H9 (cell line): Measurements from ENCODE around the gene C17orf107. TPM values are rescaled to one million over a fixed set of nuclear protein-coding genes. Genes with fewer than 3 reads are reported as not detected.

Source experiments
- DNase-seq: peaks from one replicate; pipeline ENCODE4 v3.0.0-alpha.2; 2017
- H2AFZ ChIP-seq: one replicate; pipeline ENCODE4 v1.6.1; 2013; ENCODE audit warnings: mild to moderate bottlenecking, low read length, control low read depth, moderate library complexity
- H2AK5ac ChIP-seq: 2 replicates; pipeline ENCODE4 v1.6.1; 2013; ENCODE audit warnings: low read length, control low read depth, mixed read lengths; ENCODE audit not compliant: insufficient read length
- H2BK120ac ChIP-seq: one replicate; pipeline ENCODE4 v1.6.1; 2013; ENCODE audit warnings: low read depth, mild to moderate bottlenecking, low read length, control low read depth, inconsistent platforms; ENCODE audit not compliant: poor library complexity, severe bottlenecking
- H2BK12ac ChIP-seq: 2 replicates; pipeline ENCODE4 v1.6.1; 2013; ENCODE audit warnings: low read length, control low read depth, mixed read lengths, low read depth; ENCODE audit not compliant: insufficient read length
- H2BK15ac ChIP-seq: 2 replicates; pipeline ENCODE4 v1.6.1; 2013; ENCODE audit warnings: low read depth, low read length, control low read depth
- H2BK20ac ChIP-seq: one replicate; pipeline ENCODE4 v1.6.1; 2013; ENCODE audit warnings: low read depth, mild to moderate bottlenecking, low read length, control low read depth, inconsistent platforms; ENCODE audit not compliant: poor library complexity, severe bottlenecking
- H2BK5ac ChIP-seq: 2 replicates; pipeline ENCODE4 v1.6.1; 2013; ENCODE audit warnings: low read length, control low read depth, mixed read lengths; ENCODE audit not compliant: insufficient read length
- H3K14ac ChIP-seq: 2 replicates; pipeline ENCODE4 v1.6.1; 2013; ENCODE audit warnings: low read length, control low read depth; ENCODE audit not compliant: insufficient read depth
- H3K18ac ChIP-seq: 2 replicates; pipeline ENCODE4 v1.6.1; 2013; ENCODE audit warnings: low read depth, mild to moderate bottlenecking, mixed read lengths, low read length, control low read depth; ENCODE audit not compliant: insufficient read length
- H3K23ac ChIP-seq: 2 replicates; pipeline ENCODE4 v1.6.1; 2013; ENCODE audit warnings: low read length, control low read depth, mixed read lengths, low read depth; ENCODE audit not compliant: insufficient read length
- H3K23me2 ChIP-seq: 2 replicates; pipeline ENCODE4 v1.6.1; 2013; ENCODE audit warnings: low read depth, mild to moderate bottlenecking, mixed read lengths, low read length, control low read depth; ENCODE audit not compliant: insufficient read length, poor library complexity, severe bottlenecking
- H3K27ac ChIP-seq: 2 replicates; pipeline ENCODE4 v1.5.1; 2013; ENCODE audit warnings: low read length, control low read depth, mixed read lengths, low read depth; ENCODE audit not compliant: insufficient read length
- H3K27me3 ChIP-seq: 2 replicates; pipeline ENCODE4 v1.6.1; 2013; ENCODE audit warnings: low read length, control low read depth, inconsistent platforms; ENCODE audit not compliant: insufficient read depth
- H3K4ac ChIP-seq: 2 replicates; pipeline ENCODE4 v1.6.1; 2013; ENCODE audit warnings: low read depth, mild to moderate bottlenecking, control low read depth, inconsistent platforms, low read length, moderate library complexity
- H3K4me1 ChIP-seq: 2 replicates; pipeline ENCODE4 v1.6.1; 2013; ENCODE audit warnings: low read length, control low read depth, inconsistent platforms; ENCODE audit not compliant: insufficient read depth
- H3K4me2 ChIP-seq: 2 replicates; pipeline ENCODE4 v1.6.1; 2013; ENCODE audit warnings: low read length, control low read depth, mixed read lengths; ENCODE audit not compliant: insufficient read length, insufficient read depth
- H3K56ac ChIP-seq: 2 replicates; pipeline ENCODE4 v1.6.1; 2013; ENCODE audit warnings: low read depth, mild to moderate bottlenecking, mixed read lengths, low read length, control low read depth; ENCODE audit not compliant: insufficient read length
- H3K79me1 ChIP-seq: 2 replicates; pipeline ENCODE4 v1.6.1; 2013; ENCODE audit warnings: low read depth, mild to moderate bottlenecking, moderate library complexity, low read length, control low read depth, inconsistent platforms; ENCODE audit not compliant: insufficient read depth, poor library complexity, severe bottlenecking
- H3K79me2 ChIP-seq: 2 replicates; pipeline ENCODE4 v1.6.1; 2013; ENCODE audit warnings: low read length, control low read depth, inconsistent platforms; ENCODE audit not compliant: insufficient read depth
- H3K9ac ChIP-seq: 2 replicates; pipeline ENCODE4 v1.6.1; 2013; ENCODE audit warnings: low read length, control low read depth, mixed read lengths; ENCODE audit not compliant: insufficient read length; ENCODE audit errors: extremely low read depth
- H3K9me3 ChIP-seq: one replicate; pipeline ENCODE4 v1.6.1; 2013; ENCODE audit warnings: low read depth, low read length, inconsistent platforms; ENCODE audit not compliant: control insufficient read depth
- H3T11ph ChIP-seq: one replicate; pipeline ENCODE4 v1.6.1; 2013; ENCODE audit warnings: mild to moderate bottlenecking, low read length, control low read depth, inconsistent platforms
- H4K20me1 ChIP-seq: one replicate; pipeline ENCODE4 v1.6.1; 2013; ENCODE audit not compliant: control insufficient read depth, insufficient read length, insufficient read depth
- H4K5ac ChIP-seq: 2 replicates; pipeline ENCODE4 v1.6.1; 2013; ENCODE audit warnings: low read depth, mild to moderate bottlenecking, mixed read lengths, low read length, control low read depth; ENCODE audit not compliant: insufficient read length
- H4K8ac ChIP-seq: replicated peaks from 2 replicates; pipeline ENCODE4 v1.6.1; 2013; ENCODE audit warnings: low read length, control low read depth, mixed read lengths, low read depth; ENCODE audit not compliant: insufficient read length
- H4K91ac ChIP-seq: 2 replicates; pipeline ENCODE4 v1.6.1; 2013; ENCODE audit warnings: low read depth, mild to moderate bottlenecking, moderate library complexity, mixed read lengths, low read length, control low read depth; ENCODE audit not compliant: insufficient read length
- H3K27ac Mint-ChIP-seq, 3 experiments: 2 replicates in 2 of 3; 3 replicates in 1 of 3; pipeline ENCODE4 v1.8.0; 2020 to 2021; ENCODE audit warnings: mixed read lengths in 3 of 3, mild to moderate bottlenecking in 1 of 3, moderate library complexity in 1 of 3
- H3K27me3 Mint-ChIP-seq: 2 replicates; pipeline ENCODE4 v1.8.0; 2021; ENCODE audit warnings: low read depth, mild to moderate bottlenecking, moderate library complexity, mixed read lengths
- H3K36me3 Mint-ChIP-seq, 3 experiments: 2 replicates in 2 of 3; 3 replicates in 1 of 3; pipeline ENCODE4 v1.8.0; 2020 to 2021; ENCODE audit warnings: low read depth in 3 of 3, mixed read lengths in 3 of 3; ENCODE audit not compliant: insufficient read depth in 1 of 3
- H3K4me1 Mint-ChIP-seq, 2 experiments: 2 replicates each; pipeline ENCODE4 v1.8.0; 2020; ENCODE audit warnings: mixed read lengths in 2 of 2
- H3K4me3 Mint-ChIP-seq, 2 experiments: 2 replicates in 1 of 2; 3 replicates in 1 of 2; pipeline ENCODE4 v1.8.0; 2020 to 2021; ENCODE audit warnings: mild to moderate bottlenecking in 2 of 2, mixed read lengths in 2 of 2, moderate library complexity in 1 of 2
- H3K9me3 Mint-ChIP-seq, 2 experiments: 2 replicates in 1 of 2; 3 replicates in 1 of 2; pipeline ENCODE4 v1.8.0; 2020; ENCODE audit warnings: mild to moderate bottlenecking in 2 of 2, mixed read lengths in 2 of 2, moderate library complexity in 1 of 2
- CTCF ChIP-seq: fragments of 200-600 bp; sonication (generic); conservative IDR thresholded peaks from 3 replicates; pipeline ENCODE4 v1.8.0; 2021; ENCODE audit warnings: antibody characterized with exemption, mild to moderate bottlenecking
- WGBS: extraction: QIAGEN DNeasy Blood & Tissue Kit; methylation state at CpG from one replicate; pipeline ENCODE4 v1.1.7; 2013; ENCODE audit warnings: missing lambda C conversion rate, low lambda C conversion rate, mixed read lengths; ENCODE audit not compliant: insufficient read length; ENCODE audit errors: extremely low coverage; 5-methylcytosine and 5-hydroxymethylcytosine counted together
- total RNA-seq: library from RNA; stranded (reverse); gene quantifications from 2 replicates; pipeline ENCODE4 v1.2.1, GENCODE V29; 2021

C17orf107 gene
- total RNA-seq, 1 experiment from 2014 or later, result 4.4 TPM

- H2BK20ac ChIP-seq, result no peak within 1 kb of the TSS
- no peak within 1 kb of the TSS for H3K56ac ChIP-seq
- peak; percentile 94 for DNase-seq
- Mint-ChIP-seq H3K27ac (peak within 1 kb of the TSS; percentile 98 to 100 (median 100)), H3K4me1 (peaks cover 38 to 40% of the 10 kb centered on the region in 2 experiments), H3K4me3 (peak within 1 kb of the TSS; percentile 95 to 100), H3K9me3 (peaks cover 0 to 2% of the 10 kb centered on the region in 2 experiments; a peak in 2 of 5 replicates), H3K36me3 (peaks cover 21 to 41% (median 33%) of the 10 kb centered on the region in 3 experiments), H3K27me3 (peaks cover 5% of the 10 kb centered on the region)
- H3K79me2 ChIP-seq, result peaks cover 13% of the 10 kb centered on the region; the same call in 1 of the 2 replicates
- H3K23me2 ChIP-seq, result peaks cover 23% of the 10 kb centered on the region
- no CpG with 5 or more reads among the region's 59 CpGs for WGBS
- peak within 1 kb of the TSS; percentile 78 for H3K27ac ChIP-seq
- peak within 1 kb of the TSS; percentile 96 for H3K14ac ChIP-seq
- peak within 1 kb of the TSS; percentile 85 for H3K18ac ChIP-seq
- no peak within 1 kb of the TSS for H2AFZ ChIP-seq
- H3K9me3 ChIP-seq, result no peaks in the 10 kb centered on the region
- no peak within 1 kb of the TSS for H3T11ph ChIP-seq
- H2BK15ac ChIP-seq, result no peak within 1 kb of the TSS
- H4K20me1 ChIP-seq, result no peaks in the 10 kb centered on the region
- peak within 1 kb of the TSS; percentile 94 for H3K9ac ChIP-seq
- no peak within 1 kb of the TSS for H4K5ac ChIP-seq
- peak within 1 kb of the TSS; percentile 72 for H3K4me2 ChIP-seq
- H2AK5ac ChIP-seq, result no peak within 1 kb of the TSS
- no peak within 1 kb of the TSS; the same call in 1 of the 2 replicates for H3K4ac ChIP-seq
- H3K23ac ChIP-seq, result no peak within 1 kb of the TSS
- H4K91ac ChIP-seq, result no peak within 1 kb of the TSS
- no peak within 1 kb of the TSS for H2BK5ac ChIP-seq
- H3K4me1 ChIP-seq, result peaks cover 4% of the 10 kb centered on the region; the same call in 1 of the 2 replicates
- H2BK12ac ChIP-seq, result no peak within 1 kb of the TSS
- no peak within 1 kb of the TSS for H4K8ac ChIP-seq
- peaks cover 4% of the 10 kb centered on the region for H3K79me1 ChIP-seq
- no peak within 1 kb of the TSS for H2BK120ac ChIP-seq
- no peaks in the 10 kb centered on the region for H3K27me3 ChIP-seq
- TF ChIP-seq CTCF, result no peak
Observed at GRCh38 chr17:4948166-4948930, 49.0 kb downstream of the C17orf107 start, which contains the start of gene PFN1. Gene PFN1, minus strand, starts transcription at chr17:4948530. Its CDS starts 136 bp downstream, at chr17:4948394.
